Parathyroid adenoma (tissue), 2 donors: ENCODE data around the gene SORT1.

ENCODE experiments used
- H2AFZ ChIP-seq: fragments of 300-600 bp; sonication (generic); one replicate; pipeline ENCODE4 v1.7.0; 2017; ENCODE audit warnings: antibody characterized with exemption, mild to moderate bottlenecking
- H3K27ac ChIP-seq: fragments of 300-600 bp; sonication (generic); one replicate; pipeline ENCODE4 v1.7.0; 2017
- H3K27me3 ChIP-seq: fragments of 300-600 bp; sonication (generic); one replicate; pipeline ENCODE4 v1.7.0; 2017; ENCODE audit warnings: low read length; ENCODE audit not compliant: control insufficient read depth, insufficient read depth
- H3K36me3 ChIP-seq: fragments of 300-600 bp; sonication (generic); one replicate; pipeline ENCODE4 v1.7.0; 2017; ENCODE audit warnings: low read length; ENCODE audit not compliant: control insufficient read depth, insufficient read depth
- H3K4me1 ChIP-seq: fragments of 300-600 bp; sonication (generic); one replicate; pipeline ENCODE4 v1.7.0; 2017; ENCODE audit warnings: control low read depth
- H3K4me2 ChIP-seq: fragments of 300-600 bp; sonication (generic); one replicate; pipeline ENCODE4 v1.7.0; 2017; ENCODE audit warnings: low read length
- H3K4me3 ChIP-seq: fragments of 300-600 bp; sonication (generic); one replicate; pipeline ENCODE4 v1.7.0; 2017; ENCODE audit warnings: low read depth, low read length
- H3K79me2 ChIP-seq: fragments of 300-600 bp; sonication (generic); one replicate; pipeline ENCODE4 v1.7.0; 2017; ENCODE audit warnings: control low read depth
- H3K9ac ChIP-seq: fragments of 300-600 bp; sonication (generic); one replicate; pipeline ENCODE4 v1.7.0; 2017; ENCODE audit warnings: mild to moderate bottlenecking
- H3K9me3 ChIP-seq: fragments of 300-600 bp; sonication (generic); one replicate; pipeline ENCODE4 v1.7.0; 2017; ENCODE audit warnings: low read length; ENCODE audit not compliant: control insufficient read depth
- TF ChIP-seq, protein P1 (sequence below): fragments of 300-600 bp; sonication (generic); IDR thresholded peaks from one replicate; pipeline ENCODE4 v1.7.0; 2017; ENCODE audit warnings: antibody characterized with exemption, mild to moderate bottlenecking
- donor health status: primary hyperparathyroidism.

Gene SORT1

DNA sequence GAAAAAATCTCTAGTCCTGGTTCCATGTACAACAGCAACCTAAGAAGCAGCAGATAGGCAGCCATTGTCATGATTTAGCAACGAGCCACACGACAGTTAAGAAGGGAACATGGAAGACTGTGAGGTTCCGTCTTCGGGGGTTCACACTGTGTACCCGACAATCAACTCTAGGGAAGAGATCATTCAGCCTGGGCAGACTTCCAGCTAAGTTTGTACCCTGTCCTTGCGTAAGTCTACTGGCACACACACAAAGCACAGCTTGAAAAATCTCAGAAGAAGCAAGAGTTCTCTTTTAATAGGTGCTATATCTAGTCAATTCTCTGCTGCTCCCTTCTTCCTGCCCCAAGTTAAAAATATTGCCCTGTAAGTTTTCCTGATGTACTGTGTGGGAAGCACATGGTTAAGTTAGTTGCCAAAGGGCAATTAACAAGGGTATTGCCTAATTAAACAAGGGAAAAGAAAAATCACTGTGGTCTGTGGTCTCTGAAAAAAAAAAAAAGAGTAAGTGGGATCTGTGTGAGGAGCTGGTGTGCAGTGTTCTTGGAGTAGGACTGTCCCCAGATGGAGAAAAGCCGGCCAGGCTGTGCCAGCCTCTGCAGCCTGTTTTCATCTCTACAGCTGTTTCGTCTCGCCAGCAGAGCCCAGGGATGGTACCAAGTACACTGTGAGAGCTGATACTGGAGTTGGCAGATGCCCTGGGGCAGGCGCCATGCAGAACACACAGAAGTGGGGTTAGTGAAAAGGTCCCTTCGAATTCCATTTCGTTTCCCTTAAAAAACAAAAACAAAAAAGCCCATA lies 84.5 kb downstream of the SORT1 start:
- Histone ChIP-seq H3K27ac (no peak overlapping the region), H3K9ac (no peak overlapping the region), H3K36me3 (no peaks in the 10 kb centered on the region), H3K4me3 (no peak overlapping the region), H3K9me3 (no peaks in the 10 kb centered on the region), H3K4me1 (no peaks in the 10 kb centered on the region), H3K4me2 (no peak overlapping the region), H2AFZ (no peak overlapping the region), H3K79me2 (no peaks in the 10 kb centered on the region), H3K27me3 (no peaks in the 10 kb centered on the region)
- TF ChIP-seq, protein P1, sequence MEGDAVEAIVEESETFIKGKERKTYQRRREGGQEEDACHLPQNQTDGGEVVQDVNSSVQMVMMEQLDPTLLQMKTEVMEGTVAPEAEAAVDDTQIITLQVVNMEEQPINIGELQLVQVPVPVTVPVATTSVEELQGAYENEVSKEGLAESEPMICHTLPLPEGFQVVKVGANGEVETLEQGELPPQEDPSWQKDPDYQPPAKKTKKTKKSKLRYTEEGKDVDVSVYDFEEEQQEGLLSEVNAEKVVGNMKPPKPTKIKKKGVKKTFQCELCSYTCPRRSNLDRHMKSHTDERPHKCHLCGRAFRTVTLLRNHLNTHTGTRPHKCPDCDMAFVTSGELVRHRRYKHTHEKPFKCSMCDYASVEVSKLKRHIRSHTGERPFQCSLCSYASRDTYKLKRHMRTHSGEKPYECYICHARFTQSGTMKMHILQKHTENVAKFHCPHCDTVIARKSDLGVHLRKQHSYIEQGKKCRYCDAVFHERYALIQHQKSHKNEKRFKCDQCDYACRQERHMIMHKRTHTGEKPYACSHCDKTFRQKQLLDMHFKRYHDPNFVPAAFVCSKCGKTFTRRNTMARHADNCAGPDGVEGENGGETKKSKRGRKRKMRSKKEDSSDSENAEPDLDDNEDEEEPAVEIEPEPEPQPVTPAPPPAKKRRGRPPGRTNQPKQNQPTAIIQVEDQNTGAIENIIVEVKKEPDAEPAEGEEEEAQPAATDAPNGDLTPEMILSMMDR, result no peak

DNA sequence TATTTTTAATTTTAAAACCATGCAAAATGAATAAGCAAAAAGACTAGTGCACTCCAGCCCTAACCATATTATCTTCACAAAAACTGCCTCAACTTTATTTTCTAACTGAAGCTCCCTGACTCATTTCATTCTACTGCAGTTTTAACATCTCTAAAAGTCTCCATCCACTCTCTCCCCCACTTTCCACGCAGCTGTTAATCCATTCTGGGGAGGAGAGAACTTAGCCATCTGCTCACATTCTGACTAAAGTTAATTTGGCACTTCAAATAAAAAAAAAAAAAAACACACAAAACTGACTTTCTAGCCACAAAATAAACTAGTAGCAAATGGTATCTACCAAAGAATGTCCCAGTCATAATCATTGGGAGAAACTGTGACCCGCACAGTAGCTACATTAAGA lies 85.5 kb downstream of the SORT1 start:
- no peaks in the 10 kb centered on the region for H3K27me3 ChIP-seq
- H3K79me2 ChIP-seq, result no peaks in the 10 kb centered on the region
- H3K4me3 ChIP-seq, result no peak overlapping the region
- no peak overlapping the region for H2AFZ ChIP-seq
- TF ChIP-seq, protein P1, result no peak
- no peak overlapping the region for H3K9ac ChIP-seq
- no peak overlapping the region for H3K4me2 ChIP-seq
- no peaks in the 10 kb centered on the region for H3K4me1 ChIP-seq
- H3K9me3 ChIP-seq, result no peaks in the 10 kb centered on the region
- H3K36me3 ChIP-seq, result no peaks in the 10 kb centered on the region
- H3K27ac ChIP-seq, result no peak overlapping the region

DNA sequence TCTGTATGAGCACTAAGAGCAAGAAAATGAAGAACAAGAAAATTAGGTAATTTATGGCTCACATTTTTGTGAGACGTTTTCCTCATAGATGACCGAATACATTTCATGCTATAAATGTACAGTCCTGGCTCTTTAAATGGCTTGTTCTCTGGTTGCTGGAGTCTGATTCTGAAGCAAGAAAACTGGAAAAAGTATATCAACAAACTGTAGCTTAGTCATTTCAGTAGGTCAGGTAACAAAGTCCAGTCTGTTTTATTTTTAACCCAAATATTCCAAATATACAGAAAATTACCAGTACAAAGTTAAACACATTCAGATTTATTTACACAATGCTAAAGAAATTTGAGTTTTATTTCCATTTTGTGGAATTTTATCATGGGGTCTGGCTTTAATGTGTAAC lies 88.4 kb downstream of the SORT1 start:
- H3K9ac ChIP-seq, result no peak overlapping the region
- H3K4me2 ChIP-seq, result no peak overlapping the region
- H3K36me3 ChIP-seq, result no peaks in the 10 kb centered on the region
- H3K4me3 ChIP-seq, result no peak overlapping the region
- no peaks in the 10 kb centered on the region for H3K4me1 ChIP-seq
- no peaks in the 10 kb centered on the region for H3K27me3 ChIP-seq
- H3K79me2 ChIP-seq, result no peaks in the 10 kb centered on the region
- no peak overlapping the region for H2AFZ ChIP-seq
- TF ChIP-seq, protein P1, result no peak
- no peaks in the 10 kb centered on the region for H3K9me3 ChIP-seq
- H3K27ac ChIP-seq, result no peak overlapping the region

DNA sequence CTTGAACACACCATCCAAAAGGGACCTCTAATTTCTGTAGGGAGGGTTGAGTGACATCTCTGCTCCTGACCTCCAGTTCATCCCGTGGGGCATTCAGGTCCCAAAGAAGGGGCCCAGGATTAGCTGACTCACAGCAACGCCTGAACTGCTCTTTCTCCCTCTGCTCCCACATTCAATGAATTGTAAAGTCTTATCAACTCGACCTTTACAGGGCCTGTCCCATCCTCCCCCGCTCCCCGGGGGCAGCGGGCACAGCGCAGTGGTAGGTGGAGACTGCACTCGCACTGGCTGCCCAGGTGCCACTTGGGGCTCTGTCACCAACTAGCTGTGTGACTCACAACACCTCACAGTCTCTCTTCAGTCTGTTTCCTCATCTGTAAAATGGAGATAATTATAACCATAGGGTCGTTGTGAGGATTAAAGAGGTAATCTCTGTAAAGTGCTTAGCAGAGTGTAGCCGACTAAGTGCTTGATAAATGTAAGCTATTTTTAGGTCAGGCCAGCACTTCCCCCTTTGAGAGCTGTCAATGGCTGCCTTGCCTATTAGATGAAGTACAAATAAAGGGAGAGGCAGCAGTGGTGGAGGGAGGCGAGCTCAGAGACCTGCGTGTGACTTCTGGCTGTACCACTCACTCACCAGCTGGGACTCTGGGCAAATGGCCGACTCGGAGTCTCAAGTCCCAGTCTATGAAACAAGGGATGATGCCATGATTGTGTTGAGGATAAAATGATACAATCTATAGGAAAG lies 90.3 kb downstream of the SORT1 start:
- TF ChIP-seq, protein P1, result no peak
- Histone ChIP-seq H3K4me2 (no peak overlapping the region), H3K27me3 (no peaks in the 10 kb centered on the region), H3K4me3 (no peak overlapping the region), H2AFZ (no peak overlapping the region), H3K9ac (no peak overlapping the region), H3K9me3 (no peaks in the 10 kb centered on the region), H3K27ac (no peak overlapping the region), H3K36me3 (no peaks in the 10 kb centered on the region), H3K4me1 (no peaks in the 10 kb centered on the region), H3K79me2 (no peaks in the 10 kb centered on the region)
